ENCODE data around the gene SIX2. TPM values are rescaled to one million over a fixed set of nuclear protein-coding genes. Genes with fewer than 3 reads are reported as not detected.

The SIX2 gene
- total and polyA plus RNA-seq, 10 of the 15 experiments (the other 5 are each of a cell fraction or from before 2014, with no cell fraction given): not detected

DNA sequence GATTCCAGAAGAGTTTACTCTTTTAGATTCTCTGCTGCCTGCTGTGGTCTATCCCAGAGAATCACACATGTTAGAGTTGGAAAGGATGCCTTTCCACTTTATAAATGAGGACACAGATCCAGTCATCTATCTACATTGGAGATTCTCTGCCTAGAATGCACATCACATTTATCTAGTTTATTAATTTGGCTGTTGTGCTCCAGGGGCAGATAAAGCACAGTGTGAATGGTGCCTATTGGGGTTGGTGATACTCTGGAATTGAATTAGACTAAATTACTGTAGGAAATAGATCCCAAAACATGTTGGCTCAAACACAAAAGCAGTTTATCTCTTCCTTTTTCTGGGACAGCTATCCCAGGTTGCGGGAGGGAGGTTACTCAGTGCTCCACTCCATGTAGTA, 14.9 kb downstream of the SIX2 start:
- RAD21 ChIA-PET (ENCODE audit: unreplicated experiment): no interaction called here
- FAIRE-seq (no peak), DNase-seq (ENCODE audit: low read depth, low spot score) (no peak), ATAC-seq (no peak)
- no TSS peak for BruUV-seq (replicated peaks)
- Histone ChIP-seq H3K4me1 (ENCODE audit: control insufficient read depth, insufficient read depth, low read length) (no peaks in the 10 kb centered on the region), H2AFZ (ENCODE audit: control insufficient read depth, low read depth, low read length) (no peak overlapping the region), H3K79me2 (ENCODE audit: control insufficient read depth, insufficient read depth, low read length) (no peaks in the 10 kb centered on the region), H3K9ac (ENCODE audit: control insufficient read depth, insufficient read depth, low read length) (no peak overlapping the region), H3K36me3 (ENCODE audit: control insufficient read depth in 2 of 2, insufficient read depth in 2 of 2, low read length in 1 of 2) (no peaks in the 10 kb centered on the region), H4K20me1 (ENCODE audit: control insufficient read depth, insufficient read depth) (no peaks in the 10 kb centered on the region), H3K27ac (ENCODE audit: control insufficient read depth, insufficient read depth) (no peak overlapping the region), H3K4me3 (no peak overlapping the region), H3K27me3 (replicated peaks in 1 of 2; ENCODE audit: control insufficient read depth in 2 of 2, insufficient read depth in 2 of 2, low read length in 1 of 2) (peaks cover 0 to 3% of the 10 kb centered on the region in 2 experiments; a peak in 3 of 4 replicates), H3K9me3 (replicated peaks; ENCODE audit: control insufficient read depth, insufficient read depth, low read length) (no peaks in the 10 kb centered on the region), H3K4me2 (ENCODE audit: control insufficient read depth, insufficient read depth) (no peak overlapping the region)
- no peak for TF ChIP-seq POU2F2 (IDR thresholded peaks at IDR 0.05; ENCODE audit: borderline replicate concordance, low read depth, low read length)
- no peak for TF ChIP-seq NBN (IDR thresholded peaks at IDR 0.05)
- no peak for TF ChIP-seq ZNF384 (IDR thresholded peaks at IDR 0.05; ENCODE audit: borderline replicate concordance, low read depth, low read length)
- no peak for TF ChIP-seq BMI1 (IDR thresholded peaks at IDR 0.05; ENCODE audit: borderline replicate concordance)
- TF ChIP-seq ZBED1 (IDR thresholded peaks at IDR 0.05; ENCODE audit: borderline replicate concordance): no peak
- TF ChIP-seq GATAD2B (conservative IDR thresholded peaks at IDR 0.05; ENCODE audit: low read depth): no peak
- TF ChIP-seq, protein P1, sequence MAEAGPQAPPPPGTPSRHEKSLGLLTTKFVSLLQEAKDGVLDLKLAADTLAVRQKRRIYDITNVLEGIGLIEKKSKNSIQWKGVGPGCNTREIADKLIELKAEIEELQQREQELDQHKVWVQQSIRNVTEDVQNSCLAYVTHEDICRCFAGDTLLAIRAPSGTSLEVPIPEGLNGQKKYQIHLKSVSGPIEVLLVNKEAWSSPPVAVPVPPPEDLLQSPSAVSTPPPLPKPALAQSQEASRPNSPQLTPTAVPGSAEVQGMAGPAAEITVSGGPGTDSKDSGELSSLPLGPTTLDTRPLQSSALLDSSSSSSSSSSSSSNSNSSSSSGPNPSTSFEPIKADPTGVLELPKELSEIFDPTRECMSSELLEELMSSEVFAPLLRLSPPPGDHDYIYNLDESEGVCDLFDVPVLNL (IDR thresholded peaks at IDR 0.05; ENCODE audit: low read depth, low read length): no peak
- TF ChIP-seq, protein P2, sequence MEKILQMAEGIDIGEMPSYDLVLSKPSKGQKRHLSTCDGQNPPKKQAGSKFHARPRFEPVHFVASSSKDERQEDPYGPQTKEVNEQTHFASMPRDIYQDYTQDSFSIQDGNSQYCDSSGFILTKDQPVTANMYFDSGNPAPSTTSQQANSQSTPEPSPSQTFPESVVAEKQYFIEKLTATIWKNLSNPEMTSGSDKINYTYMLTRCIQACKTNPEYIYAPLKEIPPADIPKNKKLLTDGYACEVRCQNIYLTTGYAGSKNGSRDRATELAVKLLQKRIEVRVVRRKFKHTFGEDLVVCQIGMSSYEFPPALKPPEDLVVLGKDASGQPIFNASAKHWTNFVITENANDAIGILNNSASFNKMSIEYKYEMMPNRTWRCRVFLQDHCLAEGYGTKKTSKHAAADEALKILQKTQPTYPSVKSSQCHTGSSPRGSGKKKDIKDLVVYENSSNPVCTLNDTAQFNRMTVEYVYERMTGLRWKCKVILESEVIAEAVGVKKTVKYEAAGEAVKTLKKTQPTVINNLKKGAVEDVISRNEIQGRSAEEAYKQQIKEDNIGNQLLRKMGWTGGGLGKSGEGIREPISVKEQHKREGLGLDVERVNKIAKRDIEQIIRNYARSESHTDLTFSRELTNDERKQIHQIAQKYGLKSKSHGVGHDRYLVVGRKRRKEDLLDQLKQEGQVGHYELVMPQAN (conservative IDR thresholded peaks at IDR 0.05): no peak
- in situ Hi-C loops (cut with MboI) (loop anchor here (25.0 kb wide), 1 partner anchor 943 kb away; no protein-coding TSS in a partner anchor), intact Hi-C loops (cut with micrococcal nuclease; ENCODE audit: unreplicated experiment) (no loop called here)
- POLR2A ChIA-PET: no interaction called here
- SMC1A ChIA-PET (ENCODE audit: uncharacterized antibody, unreplicated experiment): no interaction called here
- WGBS (ENCODE audit: insufficient coverage, insufficient replicate concordance, low lambda C conversion rate, missing lambda C conversion rate): 80% methylated on average over 1 of the region's 1 CpG
- CTCF ChIA-PET: no interaction called here
